Measurements from ENCODE around the gene EGFR. TPM values are rescaled to one million over a fixed set of nuclear protein-coding genes. Genes with fewer than 3 reads are reported as not detected.

Gene EGFR
- total and polyA plus RNA-seq, 9 donors = 13.0 to 54.6 (median 41.7) TPM

DNA sequence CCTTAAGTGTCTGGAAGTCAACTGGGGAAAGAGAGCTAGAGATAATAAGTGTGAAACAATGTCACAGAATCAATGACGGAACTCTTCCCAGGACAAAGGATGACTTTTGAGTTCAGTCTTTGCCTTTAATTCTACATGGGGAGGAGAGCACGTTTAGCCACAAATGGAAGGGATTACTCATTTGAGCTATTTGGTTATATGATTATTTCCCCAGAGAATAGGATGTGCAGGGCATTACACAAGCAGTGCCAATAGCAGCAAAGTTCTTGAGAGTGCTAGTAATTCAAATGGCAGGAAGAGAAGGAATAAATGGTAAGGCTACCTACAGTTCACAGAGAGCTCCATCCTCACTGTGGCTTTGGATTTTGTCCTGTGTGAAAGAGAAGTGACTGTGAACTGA lies 6.0 kb downstream of the EGFR start:
- 68 to 72% (median 72%) methylated on average over 2 of the region's 2 CpGs for WGBS, 3 donors
- TF ChIP-seq, protein P1, sequence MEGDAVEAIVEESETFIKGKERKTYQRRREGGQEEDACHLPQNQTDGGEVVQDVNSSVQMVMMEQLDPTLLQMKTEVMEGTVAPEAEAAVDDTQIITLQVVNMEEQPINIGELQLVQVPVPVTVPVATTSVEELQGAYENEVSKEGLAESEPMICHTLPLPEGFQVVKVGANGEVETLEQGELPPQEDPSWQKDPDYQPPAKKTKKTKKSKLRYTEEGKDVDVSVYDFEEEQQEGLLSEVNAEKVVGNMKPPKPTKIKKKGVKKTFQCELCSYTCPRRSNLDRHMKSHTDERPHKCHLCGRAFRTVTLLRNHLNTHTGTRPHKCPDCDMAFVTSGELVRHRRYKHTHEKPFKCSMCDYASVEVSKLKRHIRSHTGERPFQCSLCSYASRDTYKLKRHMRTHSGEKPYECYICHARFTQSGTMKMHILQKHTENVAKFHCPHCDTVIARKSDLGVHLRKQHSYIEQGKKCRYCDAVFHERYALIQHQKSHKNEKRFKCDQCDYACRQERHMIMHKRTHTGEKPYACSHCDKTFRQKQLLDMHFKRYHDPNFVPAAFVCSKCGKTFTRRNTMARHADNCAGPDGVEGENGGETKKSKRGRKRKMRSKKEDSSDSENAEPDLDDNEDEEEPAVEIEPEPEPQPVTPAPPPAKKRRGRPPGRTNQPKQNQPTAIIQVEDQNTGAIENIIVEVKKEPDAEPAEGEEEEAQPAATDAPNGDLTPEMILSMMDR (IDR thresholded peaks at IDR 0.05) = no peak
- TF ChIP-seq EP300 (IDR thresholded peaks at IDR 0.05) = no peak
- TF ChIP-seq POLR2A (IDR thresholded peaks at IDR 0.05) = no peak
- intact Hi-C loops (cut with DNase I) = loop anchor here in 3 of 4 donors (10.0 kb wide), 5 partner anchors 50 to 230 kb away; no protein-coding TSS in a partner anchor
- H3K4me3 ChIP-seq = no peak overlapping the region
- no peak overlapping the region for H3K27ac ChIP-seq
- H3K9me3 ChIP-seq = no peaks in the 10 kb centered on the region
- H3K36me3 ChIP-seq = no peaks in the 10 kb centered on the region
- no peak for DNase-seq
- H3K27me3 ChIP-seq = no peaks in the 10 kb centered on the region
- H3K4me1 ChIP-seq (ENCODE audit: insufficient read depth) = peaks cover 17% of the 10 kb centered on the region

DNA sequence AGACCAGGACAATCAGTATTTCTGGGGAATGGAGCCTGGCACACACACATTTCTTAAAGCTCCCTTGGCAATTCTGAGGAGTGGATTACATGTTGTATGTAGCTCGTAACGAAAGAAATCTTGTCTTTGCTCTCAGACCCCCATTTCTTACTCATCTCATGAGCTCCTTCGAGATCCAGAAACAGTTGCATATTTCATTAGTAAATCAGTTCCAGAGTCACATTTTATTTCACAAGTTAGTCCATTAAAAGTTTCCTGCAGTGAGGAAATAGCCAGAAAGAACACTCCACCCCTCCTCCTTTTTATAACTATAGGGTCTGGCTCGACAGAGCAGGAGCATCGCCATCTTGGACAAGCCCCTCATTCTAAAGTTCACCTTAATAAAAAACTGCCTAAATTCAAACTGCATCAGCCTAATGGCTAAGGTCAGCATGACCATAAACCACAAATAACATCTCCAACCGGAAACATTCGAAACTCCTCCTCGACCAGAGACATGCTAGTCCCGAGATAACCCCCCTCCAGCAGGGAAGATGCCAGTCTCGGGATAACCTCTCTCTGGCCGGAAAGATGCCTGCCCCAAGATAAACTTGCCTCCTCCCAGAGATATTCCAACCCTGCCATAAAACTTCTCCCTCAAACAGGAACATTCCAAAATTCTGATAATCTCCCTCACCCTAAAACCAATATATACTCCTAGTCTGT lies 7.4 kb downstream of the EGFR start:
- Histone ChIP-seq H3K9me3 (no peaks in the 10 kb centered on the region), H3K4me1 (ENCODE audit: insufficient read depth) (peaks cover 18% of the 10 kb centered on the region), H3K4me3 (no peak overlapping the region), H3K27ac (peak overlapping the region in 1 of 2 donors; percentile 1), H3K36me3 (no peaks in the 10 kb centered on the region), H3K27me3 (no peaks in the 10 kb centered on the region)
- no peak for TF ChIP-seq POLR2A (IDR thresholded peaks at IDR 0.05)
- no peak for TF ChIP-seq EP300 (IDR thresholded peaks at IDR 0.05)
- TF ChIP-seq, protein P1 (IDR thresholded peaks at IDR 0.05) = no peak
- 22 to 29% (median 27%) methylated on average over 11 of the region's 11 CpGs for WGBS, 3 donors
- intact Hi-C loops (cut with DNase I) = loop anchor here in 3 of 4 donors (10.0 kb wide), 5 partner anchors 49 to 229 kb away; no protein-coding TSS in a partner anchor
- no peak for DNase-seq

DNA sequence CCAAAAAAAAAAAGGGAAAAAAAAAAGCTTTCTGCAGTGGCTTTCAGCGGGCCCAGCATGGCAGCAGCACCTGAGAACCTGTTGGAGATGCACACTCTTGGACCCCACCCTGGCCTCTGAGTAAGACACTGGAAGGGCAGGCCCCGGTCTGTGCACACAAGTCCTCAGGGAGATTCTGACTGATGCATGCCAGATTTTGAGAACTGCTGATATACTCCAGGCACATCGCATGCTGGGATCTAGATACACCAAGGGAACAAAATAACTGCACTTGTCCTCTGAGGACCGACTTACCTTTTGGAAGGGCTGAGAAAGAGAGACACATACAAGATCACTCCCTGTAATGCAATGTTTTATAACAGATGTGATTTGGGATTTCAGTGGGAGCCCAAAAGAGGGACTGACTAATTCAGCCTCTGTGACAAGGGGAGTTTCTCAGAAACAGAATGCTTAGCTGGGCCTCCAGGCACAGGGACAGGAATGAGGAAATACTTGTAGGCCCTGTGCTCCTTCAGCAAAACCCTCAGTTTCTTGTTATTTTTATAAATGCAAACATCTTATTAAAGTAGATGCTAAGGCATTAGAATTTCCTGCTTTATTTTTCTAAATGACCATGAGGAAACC lies 8.2 kb downstream of the EGFR start:
- Histone ChIP-seq H3K4me1 (ENCODE audit: insufficient read depth) (peaks cover 25% of the 10 kb centered on the region), H3K4me3 (no peak overlapping the region), H3K27ac (peak overlapping the region in 1 of 2 donors; percentile 1), H3K9me3 (no peaks in the 10 kb centered on the region), H3K27me3 (no peaks in the 10 kb centered on the region), H3K36me3 (no peaks in the 10 kb centered on the region)
- no peak for DNase-seq
- 60 to 70% (median 67%) methylated on average over 4 of the region's 4 CpGs for WGBS, 3 donors
- TF ChIP-seq POLR2A (IDR thresholded peaks at IDR 0.05) (no peak), EP300 (IDR thresholded peaks at IDR 0.05) (no peak)
- TF ChIP-seq, protein P1 (IDR thresholded peaks at IDR 0.05) = no peak
- intact Hi-C loops (cut with DNase I) = loop anchor here in 3 of 4 donors (10.0 kb wide), 5 partner anchors 48 to 228 kb away; no protein-coding TSS in a partner anchor

DNA sequence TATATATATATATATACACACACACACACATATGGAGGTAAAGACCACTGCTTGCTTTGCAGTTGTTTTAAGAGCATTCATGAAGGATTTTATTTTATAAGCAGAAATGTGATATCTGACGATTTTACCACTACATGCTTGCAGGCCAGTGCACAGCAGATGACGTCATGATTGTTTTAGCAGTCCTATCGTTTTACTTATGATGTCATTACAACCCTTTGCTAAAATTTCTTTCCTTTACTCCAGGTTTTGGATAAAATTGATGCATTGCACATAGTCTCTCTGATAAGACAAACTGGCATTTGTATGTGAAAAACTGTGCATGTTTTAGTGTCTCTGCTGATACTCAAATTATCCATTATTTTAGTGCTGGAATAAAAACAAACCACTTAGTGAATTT lies 9.2 kb downstream of the EGFR start:
- H3K36me3 ChIP-seq = no peaks in the 10 kb centered on the region
- H3K4me3 ChIP-seq = no peak overlapping the region
- TF ChIP-seq, protein P1 (IDR thresholded peaks at IDR 0.05) = no peak
- no peak for TF ChIP-seq EP300 (IDR thresholded peaks at IDR 0.05)
- TF ChIP-seq POLR2A (IDR thresholded peaks at IDR 0.05) = no peak
- H3K27ac ChIP-seq = no peak overlapping the region
- H3K4me1 ChIP-seq (ENCODE audit: insufficient read depth) = peaks cover 26% of the 10 kb centered on the region
- DNase-seq = no peak
- H3K27me3 ChIP-seq = no peaks in the 10 kb centered on the region
- H3K9me3 ChIP-seq = no peaks in the 10 kb centered on the region
- WGBS, 3 donors = 35 to 55% (median 42%) methylated on average over 3 of the region's 3 CpGs
- intact Hi-C loops (cut with DNase I) = loop anchor here in 3 of 4 donors (10.0 kb wide), 5 partner anchors 47 to 227 kb away; no protein-coding TSS in a partner anchor
